Measurements from ENCODE around the gene TFE3.

TFE3 gene

GRCh38 chrX:49060914-49061313 lies 17.8 kb upstream of the TFE3 start:
- DNase-seq: no peak

GRCh38 chrX:49059681-49060085 lies 16.5 kb upstream of the TFE3 start:
- no peak for DNase-seq

- no peak for DNase-seq
These were observed 16.0 kb upstream of the TFE3 start for GRCh38 chrX:49059201-49059600.

GRCh38 chrX:49058794-49059193 lies 15.6 kb upstream of the TFE3 start, which contains the start of gene CCDC120:
CCDC120 (plus strand) TSS chrX:49058999; CDS start chrX:49062042, 3,043 bp downstream.
- DNase-seq: no peak

GRCh38 chrX:49054073-49054762 lies 11.1 kb upstream of the TFE3 start:
- DNase-seq: no peak

- peak; percentile 75 for DNase-seq
These were observed 10.3 kb upstream of the TFE3 start for GRCh38 chrX:49053223-49054072.

GRCh38 chrX:49043987-49044281 lies 777 bp upstream of the TFE3 start:
- DNase-seq: no peak

- DNase-seq: no peak
These were observed 457 bp downstream of the TFE3 start for GRCh38 chrX:49042581-49043219.

GRCh38 chrX:49041744-49042580 lies 1.2 kb downstream of the TFE3 start:
- no peak for DNase-seq

- DNase-seq: no peak
These were observed 2.7 kb downstream of the TFE3 start for GRCh38 chrX:49040376-49040955.

- peak; percentile 32 for DNase-seq
These were observed 3.4 kb downstream of the TFE3 start for GRCh38 chrX:49039598-49040375.

GRCh38 chrX:49037883-49038475 lies 5.2 kb downstream of the TFE3 start:
- DNase-seq: no peak

GRCh38 chrX:49030283-49030682 lies 12.9 kb downstream of the TFE3 start:
- DNase-seq: no peak

- DNase-seq: no peak
These were observed 13.3 kb downstream of the TFE3 start for GRCh38 chrX:49029876-49030275.

GRCh38 chrX:49019599-49020249 lies 23.4 kb downstream of the TFE3 start:
- no peak for DNase-seq

- DNase-seq: no peak
These were observed 24.1 kb downstream of the TFE3 start for GRCh38 chrX:49019050-49019449.

GRCh38 chrX:49003696-49004095 lies 39.5 kb downstream of the TFE3 start:
- no peak for DNase-seq

- DNase-seq: peak; percentile 78
These were observed 40.8 kb downstream of the TFE3 start, which contains the start of gene GRIPAP1 for GRCh38 chrX:49002091-49002935. GRIPAP1 (minus strand) TSS chrX:49002264; CDS start chrX:49002229, 35 bp downstream.

GRCh38 chrX:49001521-49002090 lies 41.6 kb downstream of the TFE3 start:
- DNase-seq: no peak
